Measurements from ENCODE around the gene TRMT10A.

DNA sequence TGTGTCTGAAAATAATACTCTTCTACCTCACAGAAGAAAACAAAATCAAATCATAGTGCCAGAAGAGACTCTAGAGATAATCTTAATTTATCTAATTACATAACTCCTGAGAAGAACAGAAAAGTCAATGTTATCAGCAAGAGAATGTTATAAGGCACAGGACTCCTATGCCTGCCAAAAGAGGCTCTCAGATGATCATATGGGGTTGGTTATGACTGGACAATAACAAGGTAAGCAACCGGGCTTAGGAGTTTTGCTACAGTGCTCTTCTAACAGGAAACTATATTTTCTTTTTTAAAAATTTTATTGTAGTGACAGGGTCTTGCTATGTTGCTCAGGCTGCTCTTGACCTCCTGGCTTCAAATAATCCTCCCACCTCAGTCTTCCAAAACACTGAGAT, 56.5 kb downstream of the TRMT10A start:
- TF ChIP-seq, protein P1, sequence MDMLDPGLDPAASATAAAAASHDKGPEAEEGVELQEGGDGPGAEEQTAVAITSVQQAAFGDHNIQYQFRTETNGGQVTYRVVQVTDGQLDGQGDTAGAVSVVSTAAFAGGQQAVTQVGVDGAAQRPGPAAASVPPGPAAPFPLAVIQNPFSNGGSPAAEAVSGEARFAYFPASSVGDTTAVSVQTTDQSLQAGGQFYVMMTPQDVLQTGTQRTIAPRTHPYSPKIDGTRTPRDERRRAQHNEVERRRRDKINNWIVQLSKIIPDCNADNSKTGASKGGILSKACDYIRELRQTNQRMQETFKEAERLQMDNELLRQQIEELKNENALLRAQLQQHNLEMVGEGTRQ (IDR thresholded peaks at IDR 0.05) = no peak
- TF ChIP-seq, protein P2, sequence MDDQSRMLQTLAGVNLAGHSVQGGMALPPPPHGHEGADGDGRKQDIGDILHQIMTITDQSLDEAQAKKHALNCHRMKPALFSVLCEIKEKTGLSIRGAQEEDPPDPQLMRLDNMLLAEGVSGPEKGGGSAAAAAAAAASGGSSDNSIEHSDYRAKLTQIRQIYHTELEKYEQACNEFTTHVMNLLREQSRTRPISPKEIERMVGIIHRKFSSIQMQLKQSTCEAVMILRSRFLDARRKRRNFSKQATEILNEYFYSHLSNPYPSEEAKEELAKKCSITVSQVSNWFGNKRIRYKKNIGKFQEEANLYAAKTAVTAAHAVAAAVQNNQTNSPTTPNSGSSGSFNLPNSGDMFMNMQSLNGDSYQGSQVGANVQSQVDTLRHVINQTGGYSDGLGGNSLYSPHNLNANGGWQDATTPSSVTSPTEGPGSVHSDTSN (IDR thresholded peaks at IDR 0.05) = no peak
- TF ChIP-seq, protein P3, sequence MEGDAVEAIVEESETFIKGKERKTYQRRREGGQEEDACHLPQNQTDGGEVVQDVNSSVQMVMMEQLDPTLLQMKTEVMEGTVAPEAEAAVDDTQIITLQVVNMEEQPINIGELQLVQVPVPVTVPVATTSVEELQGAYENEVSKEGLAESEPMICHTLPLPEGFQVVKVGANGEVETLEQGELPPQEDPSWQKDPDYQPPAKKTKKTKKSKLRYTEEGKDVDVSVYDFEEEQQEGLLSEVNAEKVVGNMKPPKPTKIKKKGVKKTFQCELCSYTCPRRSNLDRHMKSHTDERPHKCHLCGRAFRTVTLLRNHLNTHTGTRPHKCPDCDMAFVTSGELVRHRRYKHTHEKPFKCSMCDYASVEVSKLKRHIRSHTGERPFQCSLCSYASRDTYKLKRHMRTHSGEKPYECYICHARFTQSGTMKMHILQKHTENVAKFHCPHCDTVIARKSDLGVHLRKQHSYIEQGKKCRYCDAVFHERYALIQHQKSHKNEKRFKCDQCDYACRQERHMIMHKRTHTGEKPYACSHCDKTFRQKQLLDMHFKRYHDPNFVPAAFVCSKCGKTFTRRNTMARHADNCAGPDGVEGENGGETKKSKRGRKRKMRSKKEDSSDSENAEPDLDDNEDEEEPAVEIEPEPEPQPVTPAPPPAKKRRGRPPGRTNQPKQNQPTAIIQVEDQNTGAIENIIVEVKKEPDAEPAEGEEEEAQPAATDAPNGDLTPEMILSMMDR (IDR thresholded peaks at IDR 0.05) = no peak
- TF ChIP-seq HDAC2 (IDR thresholded peaks at IDR 0.05) (no peak), TP53 (CRISPR knock-in tag; IDR thresholded peaks at IDR 0.05) (no peak), POLR2A (IDR thresholded peaks at IDR 0.05; ENCODE audit: low read length) (no peak), MYC (IDR thresholded peaks at IDR 0.05; ENCODE audit: borderline replicate concordance, low read length) (no peak), CEBPB (IDR thresholded peaks at IDR 0.05) (no peak), ZSCAN20 (CRISPR knock-in tag; IDR thresholded peaks at IDR 0.05) (no peak)
